Measurements from ENCODE around the gene COPZ2. TPM values are rescaled to one million over a fixed set of nuclear protein-coding genes. Genes with fewer than 3 reads are reported as not detected.

The COPZ2 gene
- total RNA-seq, 4 donors from 2014 or later: 9.7 to 17.2 (median 12.5) TPM

- H3K36me3 ChIP-seq: peaks cover 41% of the 10 kb centered on the region
- peak overlapping the region; percentile 74 for H3K4me3 ChIP-seq
- TF ChIP-seq, protein P1, sequence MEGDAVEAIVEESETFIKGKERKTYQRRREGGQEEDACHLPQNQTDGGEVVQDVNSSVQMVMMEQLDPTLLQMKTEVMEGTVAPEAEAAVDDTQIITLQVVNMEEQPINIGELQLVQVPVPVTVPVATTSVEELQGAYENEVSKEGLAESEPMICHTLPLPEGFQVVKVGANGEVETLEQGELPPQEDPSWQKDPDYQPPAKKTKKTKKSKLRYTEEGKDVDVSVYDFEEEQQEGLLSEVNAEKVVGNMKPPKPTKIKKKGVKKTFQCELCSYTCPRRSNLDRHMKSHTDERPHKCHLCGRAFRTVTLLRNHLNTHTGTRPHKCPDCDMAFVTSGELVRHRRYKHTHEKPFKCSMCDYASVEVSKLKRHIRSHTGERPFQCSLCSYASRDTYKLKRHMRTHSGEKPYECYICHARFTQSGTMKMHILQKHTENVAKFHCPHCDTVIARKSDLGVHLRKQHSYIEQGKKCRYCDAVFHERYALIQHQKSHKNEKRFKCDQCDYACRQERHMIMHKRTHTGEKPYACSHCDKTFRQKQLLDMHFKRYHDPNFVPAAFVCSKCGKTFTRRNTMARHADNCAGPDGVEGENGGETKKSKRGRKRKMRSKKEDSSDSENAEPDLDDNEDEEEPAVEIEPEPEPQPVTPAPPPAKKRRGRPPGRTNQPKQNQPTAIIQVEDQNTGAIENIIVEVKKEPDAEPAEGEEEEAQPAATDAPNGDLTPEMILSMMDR (IDR thresholded peaks at IDR 0.05): no peak
- TF ChIP-seq POLR2AphosphoS5 (IDR thresholded peaks at IDR 0.05): peak in 1 of 3 donors; percentile 18
- peak overlapping the region; percentile 98 for H3K27ac ChIP-seq
- H3K9me3 ChIP-seq: no peaks in the 10 kb centered on the region
- H3K4me1 ChIP-seq: peaks cover 95% of the 10 kb centered on the region
- H3K27me3 ChIP-seq: no peaks in the 10 kb centered on the region
- no peak for DNase-seq (ENCODE audit: low spot score in 2 of 2)
- 28% methylated on average over 11 of the region's 34 CpGs for WGBS
Observed at GRCh38 chr17:48054238-48055185, 16.9 kb upstream of the COPZ2 start.

DNA sequence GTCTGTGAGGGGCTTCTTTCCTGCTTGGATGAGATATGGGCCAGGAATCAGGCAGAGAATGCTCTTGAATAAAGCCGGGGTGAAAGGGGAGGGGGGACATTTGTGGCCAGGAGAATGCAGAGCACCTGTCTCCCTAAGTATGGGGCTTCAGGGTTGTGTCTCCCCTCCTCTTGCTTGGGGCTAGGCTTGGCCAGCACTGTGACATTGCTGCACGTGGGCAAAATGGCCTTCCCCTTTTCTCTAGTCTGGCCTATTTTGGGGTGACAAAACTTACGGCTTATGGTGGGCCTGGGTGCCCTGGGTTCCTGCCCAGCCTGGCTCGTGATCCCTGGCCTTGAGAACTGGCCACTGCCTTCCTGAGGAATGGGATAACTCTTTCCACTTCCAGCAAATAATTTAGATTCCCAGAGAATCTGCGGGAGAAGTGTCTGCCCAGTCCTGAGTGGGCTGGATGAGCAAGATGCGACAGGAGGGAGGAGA, 16.2 kb upstream of the COPZ2 start:
- Histone ChIP-seq H3K4me3 (peak overlapping the region; percentile 74), H3K9me3 (no peaks in the 10 kb centered on the region), H3K27ac (peak overlapping the region; percentile 98), H3K4me1 (peaks cover 98% of the 10 kb centered on the region), H3K27me3 (no peaks in the 10 kb centered on the region), H3K36me3 (peaks cover 34% of the 10 kb centered on the region)
- 5% methylated on average over 5 of the region's 6 CpGs for WGBS
- DNase-seq (ENCODE audit: low spot score in 2 of 2): no peak
- TF ChIP-seq, protein P1 (IDR thresholded peaks at IDR 0.05): no peak
- TF ChIP-seq EP300 (IDR thresholded peaks at IDR 0.05) (no peak), POLR2A (IDR thresholded peaks at IDR 0.05) (no peak), POLR2AphosphoS5 (IDR thresholded peaks at IDR 0.05) (no peak)

DNA sequence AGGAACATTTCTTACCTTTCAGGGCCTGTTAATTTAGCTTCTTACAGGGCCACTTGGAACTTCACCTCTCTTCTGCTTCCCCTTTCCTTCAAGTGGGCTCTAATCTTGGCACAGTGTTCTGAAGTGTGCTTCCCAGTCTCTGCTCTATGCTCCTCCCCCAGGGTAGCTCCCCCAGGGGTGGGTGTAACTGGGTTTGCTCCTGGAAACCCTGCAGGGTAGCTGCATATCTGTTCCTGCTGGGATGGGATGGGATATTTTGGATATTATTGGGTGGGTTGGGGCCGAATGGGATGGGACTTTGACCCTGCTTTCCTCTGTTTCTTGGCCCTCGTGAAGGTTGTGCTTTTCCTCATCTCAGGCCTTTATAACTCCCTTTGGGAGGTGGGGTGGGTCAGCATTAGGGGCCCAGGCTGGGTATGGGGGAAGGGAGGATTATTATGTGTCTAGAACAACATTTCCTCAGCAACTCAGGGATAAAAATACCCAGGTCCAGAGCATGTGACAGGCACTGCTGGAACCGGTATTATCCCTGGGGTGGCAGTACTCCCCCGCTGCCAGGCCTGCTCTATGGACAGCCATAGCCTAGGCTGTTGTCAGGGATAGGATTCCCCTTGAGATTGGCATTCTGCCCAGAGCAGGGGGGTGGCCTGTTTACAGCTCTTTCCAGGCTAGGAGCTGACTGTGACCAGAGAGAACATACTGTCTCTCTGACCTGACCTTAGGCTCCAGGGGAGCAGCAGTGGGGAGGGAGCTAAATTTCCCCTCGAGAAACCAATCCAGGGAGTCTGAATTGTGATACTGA, 15.6 kb upstream of the COPZ2 start:
- Histone ChIP-seq H3K9me3 (no peaks in the 10 kb centered on the region), H3K4me3 (peak overlapping the region; percentile 74), H3K27ac (peak overlapping the region; percentile 98), H3K36me3 (peaks cover 28% of the 10 kb centered on the region), H3K27me3 (no peaks in the 10 kb centered on the region), H3K4me1 (peaks cover 94% of the 10 kb centered on the region)
- DNase-seq (ENCODE audit: low spot score in 2 of 2): no peak
- 4% methylated on average over 5 of the region's 5 CpGs for WGBS
- no peak for TF ChIP-seq EP300 (IDR thresholded peaks at IDR 0.05)
- TF ChIP-seq POLR2A (IDR thresholded peaks at IDR 0.05): no peak
- TF ChIP-seq, protein P1 (IDR thresholded peaks at IDR 0.05): no peak
- no peak for TF ChIP-seq POLR2AphosphoS5 (IDR thresholded peaks at IDR 0.05)

GRCh38 chr17:48051706-48052486, 14.3 kb upstream of the COPZ2 start:
- no peak for DNase-seq (ENCODE audit: low spot score in 2 of 2)
- H3K9me3 ChIP-seq: no peaks in the 10 kb centered on the region
- no peaks in the 10 kb centered on the region for H3K27me3 ChIP-seq
- WGBS: 38% methylated on average over 5 of the region's 5 CpGs
- TF ChIP-seq, protein P1 (IDR thresholded peaks at IDR 0.05): no peak
- TF ChIP-seq POLR2AphosphoS5 (IDR thresholded peaks at IDR 0.05): peak in 1 of 3 donors; percentile 22
- H3K36me3 ChIP-seq: peaks cover 15% of the 10 kb centered on the region
- peak overlapping the region; percentile 98 for H3K27ac ChIP-seq
- peaks cover 88% of the 10 kb centered on the region for H3K4me1 ChIP-seq
- H3K4me3 ChIP-seq: peak overlapping the region; percentile 74

Data from suprapubic skin (tissue), 4 donors.